ENCODE measurements around the gene TMEM150A.
"Not testable (repeated sequence)": the region's sequence is repeated elsewhere in the genome, so short reads cannot be mapped to it uniquely, and the experiment has no call there.

TMEM150A gene

GRCh38 chr2:85594715-85595300, 7.7 kb downstream of the TMEM150A start:
- no peaks in the 10 kb centered on the region for H3K27me3 ChIP-seq (ENCODE audit: control insufficient read depth in 2 of 2, insufficient read depth in 2 of 2, low read length in 2 of 2)
- peak overlapping the region; percentile 84 to 99 for H3K9ac ChIP-seq (ENCODE audit: low read depth in 1 of 2, low read length in 2 of 2)
- H3K36me3 ChIP-seq (ENCODE audit: control insufficient read depth in 2 of 2, insufficient read depth in 2 of 2, low read length in 2 of 2): peaks cover 17 to 21% of the 10 kb centered on the region in 2 donors
- no peaks in the 10 kb centered on the region for H3K9me3 ChIP-seq (ENCODE audit: control insufficient read depth in 2 of 2, low read length in 2 of 2)
- peaks cover 20 to 37% of the 10 kb centered on the region in 2 donors for H3K4me1 ChIP-seq (ENCODE audit: control insufficient read depth in 2 of 2, insufficient read depth in 2 of 2, low read length in 2 of 2)
- H3K4me3 ChIP-seq (ENCODE audit: low read length in 2 of 2): peak overlapping the region; percentile 79 to 97
- H3K27ac ChIP-seq (ENCODE audit: low read depth in 2 of 2, low read length in 2 of 2): peak overlapping the region; percentile 86 to 93

- peaks cover 20 to 37% of the 10 kb centered on the region in 2 donors for H3K4me1 ChIP-seq (ENCODE audit: control insufficient read depth in 2 of 2, insufficient read depth in 2 of 2, low read length in 2 of 2)
- no peaks in the 10 kb centered on the region for H3K27me3 ChIP-seq (ENCODE audit: control insufficient read depth in 2 of 2, insufficient read depth in 2 of 2, low read length in 2 of 2)
- H3K4me3 ChIP-seq (ENCODE audit: low read length in 2 of 2): no peak overlapping the region
- H3K36me3 ChIP-seq (ENCODE audit: control insufficient read depth in 2 of 2, insufficient read depth in 2 of 2, low read length in 2 of 2): peaks cover 10 to 11% of the 10 kb centered on the region in 2 donors
- H3K9me3 ChIP-seq (ENCODE audit: control insufficient read depth in 2 of 2, low read length in 2 of 2): no peaks in the 10 kb centered on the region
- no peak overlapping the region for H3K27ac ChIP-seq (ENCODE audit: low read depth in 2 of 2, low read length in 2 of 2)
- no peak overlapping the region for H3K9ac ChIP-seq (ENCODE audit: low read depth in 1 of 2, low read length in 2 of 2)
These were observed 9.5 kb downstream of the TMEM150A start for GRCh38 chr2:85593023-85593422.

GRCh38 chr2:85592299-85592698, 10.2 kb downstream of the TMEM150A start:
- H3K27me3 ChIP-seq (ENCODE audit: control insufficient read depth in 2 of 2, insufficient read depth in 2 of 2, low read length in 2 of 2); H3K36me3 ChIP-seq (ENCODE audit: control insufficient read depth in 2 of 2, insufficient read depth in 2 of 2, low read length in 2 of 2); H3K4me3 ChIP-seq (ENCODE audit: low read length in 2 of 2); H3K27ac ChIP-seq (ENCODE audit: low read depth in 2 of 2, low read length in 2 of 2); H3K9ac ChIP-seq (ENCODE audit: low read depth in 1 of 2, low read length in 2 of 2); H3K9me3 ChIP-seq (ENCODE audit: control insufficient read depth in 2 of 2, low read length in 2 of 2): not testable (repeated sequence)
- H3K4me1 ChIP-seq (ENCODE audit: control insufficient read depth in 2 of 2, insufficient read depth in 2 of 2, low read length in 2 of 2): peaks cover 20 to 37% of the 10 kb centered on the region in 2 donors

- Histone ChIP-seq H3K27me3 (ENCODE audit: control insufficient read depth in 2 of 2, insufficient read depth in 2 of 2, low read length in 2 of 2) (no peaks in the 10 kb centered on the region), H3K36me3 (ENCODE audit: control insufficient read depth in 2 of 2, insufficient read depth in 2 of 2, low read length in 2 of 2) (peaks cover 0 to under 1% of the 10 kb centered on the region in 2 donors), H3K4me1 (ENCODE audit: control insufficient read depth in 2 of 2, insufficient read depth in 2 of 2, low read length in 2 of 2) (peaks cover 15 to 31% of the 10 kb centered on the region in 2 donors), H3K9me3 (ENCODE audit: control insufficient read depth in 2 of 2, low read length in 2 of 2) (no peaks in the 10 kb centered on the region), H3K27ac (ENCODE audit: low read depth in 2 of 2, low read length in 2 of 2) (peak overlapping the region; percentile 36 to 64), H3K9ac (ENCODE audit: low read depth in 1 of 2, low read length in 2 of 2) (no peak overlapping the region), H3K4me3 (ENCODE audit: low read length in 2 of 2) (no peak overlapping the region)
These were observed 10.9 kb downstream of the TMEM150A start for GRCh38 chr2:85591563-85591962.

GRCh38 chr2:85590950-85591349, 11.5 kb downstream of the TMEM150A start:
- H3K9ac ChIP-seq (ENCODE audit: low read depth in 1 of 2, low read length in 2 of 2): no peak overlapping the region
- H3K4me3 ChIP-seq (ENCODE audit: low read length in 2 of 2): no peak overlapping the region
- H3K4me1 ChIP-seq (ENCODE audit: control insufficient read depth in 2 of 2, insufficient read depth in 2 of 2, low read length in 2 of 2): peaks cover 11 to 27% of the 10 kb centered on the region in 2 donors
- H3K9me3 ChIP-seq (ENCODE audit: control insufficient read depth in 2 of 2, low read length in 2 of 2): no peaks in the 10 kb centered on the region
- no peaks in the 10 kb centered on the region for H3K27me3 ChIP-seq (ENCODE audit: control insufficient read depth in 2 of 2, insufficient read depth in 2 of 2, low read length in 2 of 2)
- H3K36me3 ChIP-seq (ENCODE audit: control insufficient read depth in 2 of 2, insufficient read depth in 2 of 2, low read length in 2 of 2): no peaks in the 10 kb centered on the region
- peak overlapping the region; percentile 36 to 64 for H3K27ac ChIP-seq (ENCODE audit: low read depth in 2 of 2, low read length in 2 of 2)

GRCh38 chr2:85589982-85590791, 12.3 kb downstream of the TMEM150A start:
- Histone ChIP-seq H3K36me3 (ENCODE audit: control insufficient read depth in 2 of 2, insufficient read depth in 2 of 2, low read length in 2 of 2) (no peaks in the 10 kb centered on the region), H3K4me1 (ENCODE audit: control insufficient read depth in 2 of 2, insufficient read depth in 2 of 2, low read length in 2 of 2) (peaks cover 19 to 34% of the 10 kb centered on the region in 2 donors), H3K9me3 (ENCODE audit: control insufficient read depth in 2 of 2, low read length in 2 of 2) (no peaks in the 10 kb centered on the region), H3K27me3 (ENCODE audit: control insufficient read depth in 2 of 2, insufficient read depth in 2 of 2, low read length in 2 of 2) (no peaks in the 10 kb centered on the region), H3K9ac (ENCODE audit: low read depth in 1 of 2, low read length in 2 of 2) (no peak overlapping the region), H3K27ac (ENCODE audit: low read depth in 2 of 2, low read length in 2 of 2) (peak overlapping the region; percentile 50 to 64), H3K4me3 (ENCODE audit: low read length in 2 of 2) (no peak overlapping the region)

GRCh38 chr2:85589181-85589580, 13.3 kb downstream of the TMEM150A start:
- Histone ChIP-seq H3K27me3 (ENCODE audit: control insufficient read depth in 2 of 2, insufficient read depth in 2 of 2, low read length in 2 of 2) (no peaks in the 10 kb centered on the region), H3K27ac (ENCODE audit: low read depth in 2 of 2, low read length in 2 of 2) (no peak overlapping the region), H3K9me3 (ENCODE audit: control insufficient read depth in 2 of 2, low read length in 2 of 2) (no peaks in the 10 kb centered on the region), H3K4me3 (ENCODE audit: low read length in 2 of 2) (no peak overlapping the region), H3K36me3 (ENCODE audit: control insufficient read depth in 2 of 2, insufficient read depth in 2 of 2, low read length in 2 of 2) (no peaks in the 10 kb centered on the region), H3K9ac (ENCODE audit: low read depth in 1 of 2, low read length in 2 of 2) (no peak overlapping the region), H3K4me1 (ENCODE audit: control insufficient read depth in 2 of 2, insufficient read depth in 2 of 2, low read length in 2 of 2) (peaks cover 20 to 33% of the 10 kb centered on the region in 2 donors)

GRCh38 chr2:85588645-85589044, 13.9 kb downstream of the TMEM150A start:
- no peaks in the 10 kb centered on the region for H3K27me3 ChIP-seq (ENCODE audit: control insufficient read depth in 2 of 2, insufficient read depth in 2 of 2, low read length in 2 of 2)
- no peak overlapping the region for H3K4me3 ChIP-seq (ENCODE audit: low read length in 2 of 2)
- H3K27ac ChIP-seq (ENCODE audit: low read depth in 2 of 2, low read length in 2 of 2): peak overlapping the region in 1 of 2 donors; percentile 9
- no peaks in the 10 kb centered on the region for H3K9me3 ChIP-seq (ENCODE audit: control insufficient read depth in 2 of 2, low read length in 2 of 2)
- H3K9ac ChIP-seq (ENCODE audit: low read depth in 1 of 2, low read length in 2 of 2): no peak overlapping the region
- peaks cover 25 to 37% of the 10 kb centered on the region in 2 donors for H3K4me1 ChIP-seq (ENCODE audit: control insufficient read depth in 2 of 2, insufficient read depth in 2 of 2, low read length in 2 of 2)
- peaks cover under 1 to 1% of the 10 kb centered on the region in 2 donors for H3K36me3 ChIP-seq (ENCODE audit: control insufficient read depth in 2 of 2, insufficient read depth in 2 of 2, low read length in 2 of 2)

- Histone ChIP-seq H3K9me3 (ENCODE audit: control insufficient read depth in 2 of 2, low read length in 2 of 2) (no peaks in the 10 kb centered on the region), H3K27me3 (ENCODE audit: control insufficient read depth in 2 of 2, insufficient read depth in 2 of 2, low read length in 2 of 2) (no peaks in the 10 kb centered on the region), H3K4me1 (ENCODE audit: control insufficient read depth in 2 of 2, insufficient read depth in 2 of 2, low read length in 2 of 2) (peaks cover 26 to 40% of the 10 kb centered on the region in 2 donors), H3K36me3 (ENCODE audit: control insufficient read depth in 2 of 2, insufficient read depth in 2 of 2, low read length in 2 of 2) (peaks cover 2 to 3% of the 10 kb centered on the region in 2 donors), H3K9ac (ENCODE audit: low read depth in 1 of 2, low read length in 2 of 2) (no peak overlapping the region), H3K4me3 (ENCODE audit: low read length in 2 of 2) (no peak overlapping the region), H3K27ac (ENCODE audit: low read depth in 2 of 2, low read length in 2 of 2) (peak overlapping the region in 1 of 2 donors; percentile 9)
These were observed 14.3 kb downstream of the TMEM150A start for GRCh38 chr2:85588236-85588635.

- Histone ChIP-seq H3K9ac (ENCODE audit: low read depth in 1 of 2, low read length in 2 of 2) (no peak overlapping the region), H3K4me1 (ENCODE audit: control insufficient read depth in 2 of 2, insufficient read depth in 2 of 2, low read length in 2 of 2) (peaks cover 23 to 29% of the 10 kb centered on the region in 2 donors)
These were observed 16.8 kb downstream of the TMEM150A start for GRCh38 chr2:85585781-85586105.

More at GRCh38 chr2:85585781-85586105, 16.8 kb downstream of the TMEM150A start:
- H3K4me3 ChIP-seq (ENCODE audit: low read length in 2 of 2): peak overlapping the region in 1 of 2 donors; percentile 46
- H3K36me3 ChIP-seq (ENCODE audit: control insufficient read depth in 2 of 2, insufficient read depth in 2 of 2, low read length in 2 of 2): peaks cover 14 to 15% of the 10 kb centered on the region in 2 donors
- peak overlapping the region; percentile 79 to 84 for H3K27ac ChIP-seq (ENCODE audit: low read depth in 2 of 2, low read length in 2 of 2)
- H3K27me3 ChIP-seq (ENCODE audit: control insufficient read depth in 2 of 2, insufficient read depth in 2 of 2, low read length in 2 of 2): no peaks in the 10 kb centered on the region
- H3K9me3 ChIP-seq (ENCODE audit: control insufficient read depth in 2 of 2, low read length in 2 of 2): no peaks in the 10 kb centered on the region

All from mucosa of rectum (tissue), 2 donors.